GM23248 (cell line): ENCODE data around the gene RNF121. TPM values are rescaled to one million over a fixed set of nuclear protein-coding genes. Genes with fewer than 3 reads are reported as not detected.

Source experiments
- DNase-seq: peaks from one replicate; pipeline ENCODE4 v3.0.0-alpha.2; 2015
- H2AFZ ChIP-seq: fragments of 200-600 bp; sonication (generic); 2 replicates; pipeline ENCODE4 v1.6.1; 2016; ENCODE audit warnings: antibody characterized with exemption
- H3F3A ChIP-seq: fragments of 200-600 bp; sonication (generic); 2 replicates; pipeline ENCODE4 v1.6.1; 2016; ENCODE audit warnings: mild to moderate bottlenecking, antibody characterized with exemption, mixed run types; ENCODE audit not compliant: insufficient read depth
- H3K27ac ChIP-seq: fragments of 200-600 bp; sonication (generic); 2 replicates; pipeline ENCODE4 v1.5.1; 2016; ENCODE audit warnings: mild to moderate bottlenecking
- H3K27me3 ChIP-seq: fragments of 200-600 bp; sonication (generic); replicated peaks from 2 replicates; pipeline ENCODE4 v1.6.1; 2016; ENCODE audit warnings: mild to moderate bottlenecking; ENCODE audit not compliant: insufficient read depth
- H3K36me3 ChIP-seq: fragments of 200-600 bp; sonication (generic); 2 replicates; pipeline ENCODE4 v1.6.1; 2016; ENCODE audit warnings: low read depth, mild to moderate bottlenecking
- H3K4me1 ChIP-seq: fragments of 200-600 bp; sonication (generic); 2 replicates; pipeline ENCODE4 v1.6.1; 2016; ENCODE audit warnings: mild to moderate bottlenecking; ENCODE audit not compliant: insufficient read depth
- H3K4me2 ChIP-seq: fragments of 200-600 bp; sonication (generic); one replicate; pipeline ENCODE4 v1.6.1; 2016; ENCODE audit warnings: mild to moderate bottlenecking; ENCODE audit not compliant: unreplicated experiment
- H3K4me3 ChIP-seq: fragments of 200-600 bp; sonication (generic); 2 replicates; pipeline ENCODE4 v1.5.1; 2016; ENCODE audit warnings: mild to moderate bottlenecking
- H3K79me2 ChIP-seq: fragments of 200-600 bp; sonication (generic); 2 replicates; pipeline ENCODE4 v1.6.1; 2016; ENCODE audit warnings: mild to moderate bottlenecking; ENCODE audit not compliant: insufficient read depth
- H3K9ac ChIP-seq: fragments of 200-600 bp; sonication (generic); 2 replicates; pipeline ENCODE4 v1.6.1; 2016; ENCODE audit warnings: mild to moderate bottlenecking
- H3K9me2 ChIP-seq: fragments of 200-600 bp; sonication (generic); 2 replicates; pipeline ENCODE4 v1.6.1; 2016; ENCODE audit warnings: mixed run types, mild to moderate bottlenecking, moderate library complexity; ENCODE audit not compliant: insufficient read depth
- H3K9me3 ChIP-seq: fragments of 200-600 bp; sonication (generic); one replicate; pipeline ENCODE4 v1.6.1; 2017; ENCODE audit warnings: low read depth
- H4K20me1 ChIP-seq: fragments of 200-600 bp; sonication (generic); 2 replicates; pipeline ENCODE4 v1.6.0; 2016; ENCODE audit not compliant: insufficient read depth
- EZH2 ChIP-seq: fragments of 200-600 bp; sonication (generic); IDR thresholded peaks from 2 replicates; pipeline ENCODE4 v1.6.1; 2018; ENCODE audit warnings: antibody characterized with exemption, mild to moderate bottlenecking; ENCODE audit not compliant: insufficient read depth, poor library complexity, severe bottlenecking
- EZH2phosphoT487 ChIP-seq: fragments of 200-600 bp; sonication (generic); IDR thresholded peaks from 2 replicates; pipeline ENCODE4 v1.6.1; 2018; ENCODE audit warnings: antibody characterized with exemption, moderate library complexity, mild to moderate bottlenecking, low read depth; ENCODE audit not compliant: insufficient read depth
- WGBS, 2 experiments: methylation state at CpG; one replicate each; pipeline ENCODE4 v1.1.6; 2015 to 2017; ENCODE audit warnings: low lambda C conversion rate in 2 of 2, low coverage in 1 of 2; ENCODE audit errors: missing lambda C conversion rate in 2 of 2; 5-methylcytosine and 5-hydroxymethylcytosine counted together
- in situ Hi-C: fragments of 300-500 bp; cut with MboI; formaldehyde crosslinking; loops from 2 replicates; pipeline ENCODE4 v1.15.0; 2020
- polyA plus RNA-seq: library from polyadenylated mRNA; unstranded; fragments of >200 nt; fragmentation: Nextera tagmentation; extraction: Ambion mirVana; gene quantifications from 2 replicates; pipeline ENCODE4 v1.2.1, GENCODE V29; 2016
- total RNA-seq: library from RNA; depleted of rRNA; stranded (reverse); fragments of >200 nt; shearing (Covaris generic); gene quantifications from 2 replicates; pipeline ENCODE4 v1.2.3, GENCODE V29; 2014

Gene RNF121
- total and polyA plus RNA-seq, 2 experiments from 2014 or later = 19.9 to 20.3 TPM

- TF ChIP-seq EZH2 (no peak), EZH2phosphoT487 (no peak)
- in situ Hi-C loops = no loop called here
- H3K36me3 ChIP-seq = peaks cover 10% of the 10 kb centered on the region; the same call in 1 of the 2 replicates
- H3K9me2 ChIP-seq = no peaks in the 10 kb centered on the region
- H3K27me3 ChIP-seq = no peaks in the 10 kb centered on the region
- H4K20me1 ChIP-seq = no peaks in the 10 kb centered on the region
- peaks cover 14% of the 10 kb centered on the region for H3K4me1 ChIP-seq
- no peak overlapping the region for H2AFZ ChIP-seq
- H3K4me2 ChIP-seq = no peak overlapping the region
- H3K9ac ChIP-seq = no peak overlapping the region
- no peak overlapping the region for H3K4me3 ChIP-seq
- no peak for DNase-seq
- H3F3A ChIP-seq = peaks cover 8% of the 10 kb centered on the region
- H3K79me2 ChIP-seq = peaks cover 11% of the 10 kb centered on the region; the same call in 1 of the 2 replicates
- no peak overlapping the region for H3K27ac ChIP-seq
- 82 to 88% methylated on average over 3 of the region's 3 CpGs for WGBS, 2 experiments
- H3K9me3 ChIP-seq = no peaks in the 10 kb centered on the region
Measured at GRCh38 chr11:71992136-71992730, 63.4 kb downstream of the RNF121 start.

DNA sequence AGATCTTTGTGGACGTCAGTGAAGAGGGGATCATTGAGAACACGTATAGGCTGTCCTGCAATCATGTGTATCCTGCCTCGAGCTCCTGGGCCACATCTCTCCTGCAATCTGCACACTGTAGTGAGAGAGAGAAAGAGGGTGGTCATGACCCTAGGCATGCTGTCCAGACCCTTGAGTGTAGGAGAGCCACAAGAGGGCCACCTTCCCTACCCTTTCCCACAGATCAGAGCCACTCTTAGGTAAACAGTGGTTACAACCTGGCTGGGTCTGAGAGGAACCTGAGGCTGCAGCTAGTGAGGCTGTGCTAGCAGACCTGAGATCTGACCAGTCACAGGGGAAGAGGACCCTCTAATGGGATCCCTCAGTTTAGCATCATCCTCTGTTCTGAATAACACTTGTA lies 65.9 kb downstream of the RNF121 start:
- no peaks in the 10 kb centered on the region for H3F3A ChIP-seq
- in situ Hi-C loops = no loop called here
- no peaks in the 10 kb centered on the region for H3K27me3 ChIP-seq
- no peaks in the 10 kb centered on the region for H3K4me1 ChIP-seq
- no peak overlapping the region for H3K4me2 ChIP-seq
- H3K9me2 ChIP-seq = no peaks in the 10 kb centered on the region
- H4K20me1 ChIP-seq = no peaks in the 10 kb centered on the region
- peaks cover 10% of the 10 kb centered on the region; the same call in 1 of the 2 replicates for H3K36me3 ChIP-seq
- H3K79me2 ChIP-seq = peaks cover 3% of the 10 kb centered on the region; the same call in 1 of the 2 replicates
- H3K27ac ChIP-seq = no peak overlapping the region
- 59 to 70% methylated on average over 3 of the region's 3 CpGs for WGBS, 2 experiments
- no peak for DNase-seq
- no peaks in the 10 kb centered on the region for H3K9me3 ChIP-seq
- no peak for TF ChIP-seq EZH2
- no peak for TF ChIP-seq EZH2phosphoT487
- H3K4me3 ChIP-seq = no peak overlapping the region
- H3K9ac ChIP-seq = no peak overlapping the region
- H2AFZ ChIP-seq = no peak overlapping the region

- in situ Hi-C loops = no loop called here
- peaks cover 5% of the 10 kb centered on the region; the same call in 1 of the 2 replicates for H3K36me3 ChIP-seq
- no peaks in the 10 kb centered on the region for H3K9me3 ChIP-seq
- H4K20me1 ChIP-seq = no peaks in the 10 kb centered on the region
- H3K4me3 ChIP-seq = no peak overlapping the region
- H3K4me2 ChIP-seq = no peak overlapping the region
- no peaks in the 10 kb centered on the region for H3K9me2 ChIP-seq
- no peaks in the 10 kb centered on the region for H3F3A ChIP-seq
- no peak overlapping the region for H3K27ac ChIP-seq
- no peak overlapping the region for H3K9ac ChIP-seq
- no peak for DNase-seq
- H3K79me2 ChIP-seq = no peaks in the 10 kb centered on the region
- 77 to 100% methylated on average over 2 to 3 of the region's 3 CpGs for WGBS, 2 experiments
- H2AFZ ChIP-seq = no peak overlapping the region
- no peaks in the 10 kb centered on the region for H3K27me3 ChIP-seq
- H3K4me1 ChIP-seq = no peaks in the 10 kb centered on the region
- no peak for TF ChIP-seq EZH2phosphoT487
- no peak for TF ChIP-seq EZH2
Measured at GRCh38 chr11:71995726-71996291, 67.0 kb downstream of the RNF121 start.

- Histone ChIP-seq H3K4me1 (no peaks in the 10 kb centered on the region), H3K27ac (no peak overlapping the region), H3K4me3 (no peak overlapping the region), H3K9ac (no peak overlapping the region), H3K27me3 (no peaks in the 10 kb centered on the region), H3K9me2 (no peaks in the 10 kb centered on the region), H3K4me2 (no peak overlapping the region), H3K9me3 (no peaks in the 10 kb centered on the region), H2AFZ (no peak overlapping the region), H3F3A (no peaks in the 10 kb centered on the region; the same call in 1 of the 2 replicates), H3K36me3 (0 out of 2 replicates have a peak, but pooled peaks cover under 1% of the 10 kb centered on the region), H4K20me1 (no peaks in the 10 kb centered on the region), H3K79me2 (no peaks in the 10 kb centered on the region)
- 86 to 96% methylated on average over 4 of the region's 4 CpGs for WGBS, 2 experiments
- in situ Hi-C loops = no loop called here
- TF ChIP-seq EZH2 = no peak
- TF ChIP-seq EZH2phosphoT487 = no peak
- no peak for DNase-seq
Measured at GRCh38 chr11:71996517-71996916, 67.7 kb downstream of the RNF121 start.
